ENCODE measurements around the gene HEG1.

HEG1 gene

GRCh38 chr3:124916837-124917409 lies 138.9 kb downstream of the HEG1 start:
- DNase-seq (ENCODE audit: low read depth in 4 of 4, low spot score in 1 of 4) = no peak

Measured in stimulated activated CD4-positive, alpha-beta T cell treated with anti-CD3 and anti-CD28 coated beads, Interleukin-1b, Interleukin-23, amount 100 ng/mL, for 24 hours (primary cell).